GM21825 (cell line): ENCODE results near the gene TAF15.

ENCODE experiments used
- ATAC-seq: cut with Tn5 transposase; IDR thresholded peaks from one replicate; pipeline ENCODE4 v1.9.1; 2021; ENCODE audit warnings: mild to moderate bottlenecking, moderate library complexity; ENCODE audit not compliant: unreplicated experiment

The TAF15 gene

DNA sequence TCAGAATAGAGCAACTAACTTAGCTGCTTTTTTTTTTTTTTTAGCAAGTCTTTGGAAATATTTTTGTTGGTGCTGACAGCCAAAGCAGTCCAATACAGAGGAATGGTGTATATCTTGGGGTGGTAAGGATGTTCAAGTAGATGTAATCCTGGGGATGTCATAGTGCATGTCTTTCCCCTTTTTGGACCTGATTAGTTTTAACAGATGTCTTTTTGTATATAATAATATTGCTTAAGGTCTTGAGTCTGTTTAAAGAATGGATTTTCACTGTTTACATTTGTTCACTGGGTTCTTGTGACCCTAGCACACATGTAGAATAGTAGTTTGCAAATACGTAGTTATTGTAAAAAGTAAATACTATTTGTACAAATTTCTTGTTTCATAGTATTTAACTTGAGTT is 7.9 kb downstream of the TAF15 start:
- ATAC-seq = no peak

DNA sequence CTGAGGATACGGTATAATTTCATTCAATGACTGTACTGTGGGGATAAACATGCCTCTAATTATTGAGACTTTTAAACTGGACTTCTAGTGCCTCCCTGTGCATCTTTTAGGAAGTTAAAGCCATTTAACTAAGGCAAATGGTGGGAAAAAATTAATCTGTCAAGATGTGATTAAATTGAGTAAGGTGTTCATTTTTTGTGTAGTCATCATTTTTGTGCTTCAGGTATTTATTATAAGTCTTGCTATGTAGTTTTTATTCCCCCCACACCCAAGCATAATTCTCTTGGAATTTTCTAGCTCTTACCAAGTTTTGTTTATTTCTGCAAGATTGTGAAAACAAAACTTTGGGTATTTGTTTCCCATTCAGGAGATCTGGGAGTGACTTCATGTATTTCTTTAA is 10.2 kb downstream of the TAF15 start:
- ATAC-seq = no peak

DNA sequence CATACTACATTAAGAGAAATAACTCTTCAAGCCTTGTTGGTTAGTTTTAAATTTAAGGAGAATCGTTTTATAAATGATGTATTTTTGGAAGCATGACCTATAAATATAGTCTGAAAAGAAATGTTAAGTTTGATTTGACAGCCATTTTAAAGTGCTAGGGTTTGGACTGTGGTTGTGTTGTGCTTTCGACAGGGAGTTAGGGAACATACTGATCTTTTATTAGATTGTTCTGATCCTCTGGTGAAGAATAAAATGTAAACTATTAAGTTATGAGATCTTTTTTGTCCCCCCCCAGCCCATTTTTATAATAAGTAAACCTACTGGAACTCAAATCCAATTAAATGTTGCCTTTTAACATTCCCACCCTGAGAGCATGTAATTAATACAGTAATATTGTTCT is 12.0 kb downstream of the TAF15 start:
- ATAC-seq = no peak

DNA sequence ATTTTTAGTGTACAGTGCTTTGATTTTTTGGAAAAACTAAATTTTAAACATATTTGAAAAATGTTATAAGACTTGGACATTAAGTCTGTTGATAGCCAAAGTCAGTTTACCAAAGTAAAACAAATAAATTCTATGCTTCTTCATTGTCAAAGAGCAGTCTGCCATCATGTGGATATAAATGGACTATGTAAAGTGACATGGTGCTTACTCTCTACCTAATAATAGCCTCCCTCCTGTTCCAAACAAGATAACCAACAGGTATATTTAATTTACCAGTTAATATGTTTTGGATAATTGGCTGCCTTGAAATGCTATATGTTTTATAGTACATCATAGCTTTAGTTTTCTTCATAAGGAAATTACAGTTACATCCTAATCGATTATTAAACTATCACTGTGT is 15.9 kb downstream of the TAF15 start:
- ATAC-seq = no peak

DNA sequence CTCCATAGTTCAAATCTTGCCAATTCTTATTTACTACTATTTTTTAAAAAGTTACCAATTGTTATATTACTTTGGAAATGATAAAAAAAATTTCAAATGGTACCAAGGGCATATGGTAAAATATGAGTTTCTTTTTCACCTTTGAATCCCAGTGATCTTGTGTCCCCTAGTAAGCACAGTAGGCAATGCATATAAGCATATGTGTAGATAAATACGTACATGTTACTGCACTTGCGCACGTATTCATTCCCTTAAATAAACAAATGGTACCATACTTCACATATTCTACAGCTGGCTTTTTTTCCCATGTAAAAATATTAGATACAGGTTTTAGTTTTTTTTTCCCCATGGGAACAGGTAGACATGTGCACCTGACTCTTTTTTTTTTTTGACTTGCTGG is 31.8 kb downstream of the TAF15 start:
- no peak for ATAC-seq

GRCh38 chr17:35841505-35841904 is 32.2 kb downstream of the TAF15 start:
- ATAC-seq = no peak

GRCh38 chr17:35842239-35842638 is 33.0 kb downstream of the TAF15 start:
- ATAC-seq = no peak

- ATAC-seq = no peak
These were observed 34.4 kb downstream of the TAF15 start for GRCh38 chr17:35843698-35844097.

GRCh38 chr17:35844547-35844946 is 35.3 kb downstream of the TAF15 start:
- ATAC-seq = no peak

- no peak for ATAC-seq
These were observed 36.9 kb downstream of the TAF15 start for GRCh38 chr17:35846055-35846809.

DNA sequence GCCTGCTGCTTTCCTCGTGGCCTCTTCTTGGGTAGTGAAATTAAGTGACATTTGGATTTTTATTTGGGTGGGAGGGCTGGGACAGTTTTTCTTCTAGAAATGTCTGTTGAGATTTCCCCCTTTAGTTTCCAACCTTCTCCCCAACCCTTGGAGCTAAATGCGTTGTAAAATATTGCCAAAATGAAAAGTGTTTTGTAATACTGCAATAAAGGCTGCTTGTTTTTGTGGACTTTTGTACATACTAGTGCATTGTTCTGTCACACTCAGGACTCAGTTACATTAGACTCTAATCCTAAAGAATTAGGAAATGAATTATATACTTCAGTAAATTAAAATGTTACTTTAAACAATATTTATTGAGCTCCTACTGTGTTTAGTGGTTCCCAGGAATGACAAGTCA is 37.7 kb downstream of the TAF15 start:
- ATAC-seq = no peak

DNA sequence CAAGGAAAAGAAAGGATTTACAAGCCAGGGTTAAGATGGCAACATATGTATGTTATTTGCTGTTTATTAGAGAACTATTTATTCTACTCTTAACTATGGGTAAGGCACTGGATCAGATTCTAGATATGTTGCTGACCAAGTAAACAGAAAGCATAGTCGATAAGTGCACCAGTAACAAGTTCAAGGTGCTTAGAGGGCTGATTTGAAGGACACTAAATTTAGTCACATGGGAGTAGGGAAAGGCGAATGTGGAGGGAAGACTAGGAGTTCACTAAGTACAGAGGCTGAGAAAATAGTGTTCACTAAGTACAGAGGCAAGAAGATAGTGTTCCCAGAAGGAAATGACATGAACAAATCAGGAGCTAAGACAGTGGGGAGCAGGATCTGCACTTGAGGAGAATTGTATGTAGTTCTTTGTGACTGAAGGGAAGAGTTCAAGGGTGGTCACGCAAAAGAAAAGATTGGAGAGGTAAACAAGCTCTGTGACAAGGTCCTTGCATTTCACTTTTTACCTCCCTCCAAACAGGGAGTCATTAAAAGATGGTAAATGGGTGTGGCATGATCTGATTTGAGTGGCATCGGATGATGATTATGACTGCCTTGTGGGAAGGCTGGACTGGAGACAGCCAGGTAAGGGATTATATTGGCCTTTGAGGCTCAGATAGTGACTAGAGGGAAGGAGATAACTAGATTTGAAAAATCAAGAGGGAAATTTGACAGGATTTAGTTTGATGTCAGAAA is 38.5 kb downstream of the TAF15 start:
- no peak for ATAC-seq

DNA sequence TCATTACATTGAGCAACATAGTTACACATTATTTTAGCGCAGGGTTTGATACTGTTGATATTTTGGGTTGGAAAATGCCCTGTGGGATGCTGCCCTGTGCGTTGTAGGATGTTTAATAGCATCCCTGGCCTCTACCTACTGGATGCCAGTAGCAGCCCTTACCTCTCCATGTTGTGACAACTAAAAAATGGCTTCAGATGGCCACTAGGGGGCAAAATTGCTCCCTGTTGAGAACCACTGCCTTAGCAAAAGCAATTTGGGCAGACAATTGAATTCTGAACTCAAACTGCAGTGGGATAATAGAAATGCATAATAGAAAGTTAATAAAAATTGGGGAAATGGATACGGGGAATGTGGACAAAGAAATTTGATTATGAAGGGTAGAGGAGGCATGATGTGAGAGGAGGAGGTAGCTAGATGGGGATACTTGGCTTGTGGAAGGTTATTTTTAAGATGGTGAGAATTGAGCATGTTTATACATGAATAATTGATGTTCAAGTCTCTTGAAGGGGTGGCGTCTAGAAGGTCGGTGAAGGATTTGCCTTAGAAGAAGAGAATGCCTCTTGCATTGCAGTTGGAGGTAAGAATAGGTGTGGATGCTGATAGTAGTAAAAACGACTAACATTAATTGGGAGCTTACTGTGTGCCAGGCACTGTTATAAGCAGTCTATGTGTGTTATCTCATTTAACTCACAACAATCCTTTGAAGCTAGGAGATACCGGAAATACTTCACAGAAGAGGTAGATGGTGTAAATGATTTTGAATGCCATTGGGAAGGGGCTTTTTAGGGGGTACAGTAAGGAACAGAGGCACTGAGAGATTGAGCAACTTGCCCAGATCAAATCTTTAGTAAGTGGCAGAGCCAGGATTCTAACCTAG is 40.4 kb downstream of the TAF15 start:
- ATAC-seq = no peak

- no peak for ATAC-seq
These were observed 46.7 kb downstream of the TAF15 start for GRCh38 chr17:35855965-35856364.

GRCh38 chr17:35856603-35857002 is 47.3 kb downstream of the TAF15 start:
- ATAC-seq = no peak

DNA sequence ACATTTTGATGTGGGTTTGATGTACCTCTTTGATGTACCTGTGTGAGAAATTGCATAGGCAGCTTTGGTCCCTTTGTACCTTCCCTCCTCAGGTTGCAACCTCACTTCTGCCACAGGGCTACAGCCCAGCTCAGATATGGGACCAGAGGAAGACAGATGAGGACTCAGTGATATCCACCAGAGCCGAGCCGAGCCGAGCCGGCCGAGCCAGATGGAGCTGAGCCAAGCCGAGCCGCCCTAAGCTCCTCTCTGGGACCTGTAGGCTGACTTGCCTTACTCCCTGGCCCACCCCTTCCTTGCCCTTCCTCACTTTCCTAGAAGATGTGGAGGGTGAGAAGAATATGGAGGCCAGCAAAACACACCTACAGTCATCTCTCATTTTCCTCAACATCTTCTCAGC is 55.6 kb downstream of the TAF15 start:
- no peak for ATAC-seq

DNA sequence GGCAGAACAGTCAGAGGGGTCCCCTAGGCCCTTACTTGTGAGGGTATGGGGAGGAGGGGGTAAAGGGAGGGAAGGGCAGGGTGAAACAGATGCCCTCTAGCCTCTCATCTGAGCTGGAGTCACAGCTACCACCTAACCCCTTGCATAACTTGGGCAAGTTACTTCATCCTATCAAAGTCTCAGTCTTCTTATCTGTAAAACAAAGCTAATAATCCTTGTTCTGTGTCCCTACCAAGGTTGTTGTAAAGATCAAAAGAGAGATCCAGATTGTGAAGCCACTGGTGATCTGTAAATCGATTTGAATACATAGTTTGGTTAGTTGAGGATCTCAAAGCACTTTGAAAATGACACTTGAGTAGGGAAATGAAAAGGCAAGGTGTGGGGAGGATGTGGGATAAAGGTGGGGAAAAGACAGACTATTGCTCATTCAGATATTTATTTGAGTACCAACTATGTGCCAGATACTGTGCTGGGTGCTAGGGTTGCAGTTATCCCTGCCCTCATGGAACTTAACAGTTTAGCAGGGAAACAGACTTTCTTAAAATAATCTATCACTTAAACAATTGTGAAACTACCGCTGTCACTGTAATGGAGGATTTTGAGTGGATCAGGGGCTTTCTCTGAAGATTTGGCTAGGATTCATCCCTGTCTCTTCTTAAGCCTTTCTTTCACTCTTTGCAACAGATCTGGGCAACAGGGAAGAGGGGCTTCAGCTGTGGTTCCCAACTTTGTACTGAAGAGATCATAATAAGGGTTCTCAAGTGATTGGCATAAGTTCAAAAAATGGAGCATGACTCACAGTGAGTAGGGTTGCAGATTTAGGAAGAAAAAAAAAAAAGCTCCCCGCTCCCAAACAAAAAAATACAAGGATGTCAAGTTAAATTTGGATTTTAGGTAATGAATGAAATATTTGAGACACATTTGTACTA is 56.4 kb downstream of the TAF15 start:
- no peak for ATAC-seq

- ATAC-seq = no peak
These were observed 57.2 kb downstream of the TAF15 start for GRCh38 chr17:35866341-35866950.

DNA sequence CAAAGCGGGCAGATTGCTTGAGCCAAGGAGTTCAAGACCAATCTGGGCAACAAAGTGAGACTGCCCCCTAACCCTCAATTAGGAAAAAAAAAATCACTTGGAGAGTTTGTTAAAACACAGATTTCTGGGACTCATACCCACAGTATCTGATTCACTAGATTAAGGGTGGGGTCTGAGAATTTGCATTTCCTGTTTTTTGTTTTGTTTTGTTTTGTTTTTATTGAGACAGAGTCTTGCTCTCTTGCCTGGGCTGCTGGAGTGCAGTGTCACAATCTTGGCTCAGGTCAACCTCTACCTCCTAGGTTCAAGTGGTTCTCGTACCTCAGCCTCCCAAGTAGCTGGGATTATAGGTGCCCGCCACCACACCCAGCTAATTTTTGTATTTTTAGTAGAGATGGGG is 58.3 kb downstream of the TAF15 start:
- no peak for ATAC-seq

GRCh38 chr17:35868737-35869136 is 59.5 kb downstream of the TAF15 start, which contains the start of gene HEATR9:
HEATR9 (minus strand) TSS chr17:35868891; CDS start chr17:35868742, 149 bp downstream.
- no peak for ATAC-seq
